GM20431 (cell line): Measurements from ENCODE around the gene ARTN.

Experiments
- in situ Hi-C: fragments of 300-500 bp; cut with MseI, MboI; formaldehyde crosslinking; loops from one replicate; pipeline ENCODE4 v1.15.0; 2020; ENCODE audit warnings: low sequenced_read_pairs; ENCODE audit not compliant: unreplicated experiment

Gene ARTN

DNA sequence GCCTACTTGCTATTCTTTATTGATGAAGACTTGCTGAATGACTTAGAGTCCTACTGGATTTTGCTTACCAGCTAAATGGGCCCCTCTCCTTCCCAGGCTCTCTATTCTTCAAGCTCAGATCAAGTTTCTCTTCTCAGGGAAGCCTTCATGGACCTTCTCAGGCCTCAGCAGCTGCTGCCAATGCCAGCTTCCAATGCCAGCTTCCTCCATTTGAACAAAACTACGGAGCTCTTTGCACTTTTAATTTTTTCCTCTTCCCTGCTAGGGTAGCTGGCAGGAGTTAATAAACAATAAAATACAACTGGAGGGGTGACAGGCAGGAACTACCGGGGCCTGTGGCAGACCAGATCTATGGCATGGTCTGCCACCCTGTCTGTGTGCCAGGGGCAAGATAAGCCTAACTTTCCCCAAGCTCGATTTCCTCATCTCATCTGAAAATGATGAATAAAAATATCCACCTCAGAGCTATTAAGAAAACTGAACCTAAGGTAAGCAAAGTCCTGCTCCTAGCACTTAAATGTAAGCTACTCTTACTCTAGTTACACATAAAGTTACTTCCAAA, 12.2 kb downstream of the ARTN start:
- in situ Hi-C loops, result no loop called here

DNA sequence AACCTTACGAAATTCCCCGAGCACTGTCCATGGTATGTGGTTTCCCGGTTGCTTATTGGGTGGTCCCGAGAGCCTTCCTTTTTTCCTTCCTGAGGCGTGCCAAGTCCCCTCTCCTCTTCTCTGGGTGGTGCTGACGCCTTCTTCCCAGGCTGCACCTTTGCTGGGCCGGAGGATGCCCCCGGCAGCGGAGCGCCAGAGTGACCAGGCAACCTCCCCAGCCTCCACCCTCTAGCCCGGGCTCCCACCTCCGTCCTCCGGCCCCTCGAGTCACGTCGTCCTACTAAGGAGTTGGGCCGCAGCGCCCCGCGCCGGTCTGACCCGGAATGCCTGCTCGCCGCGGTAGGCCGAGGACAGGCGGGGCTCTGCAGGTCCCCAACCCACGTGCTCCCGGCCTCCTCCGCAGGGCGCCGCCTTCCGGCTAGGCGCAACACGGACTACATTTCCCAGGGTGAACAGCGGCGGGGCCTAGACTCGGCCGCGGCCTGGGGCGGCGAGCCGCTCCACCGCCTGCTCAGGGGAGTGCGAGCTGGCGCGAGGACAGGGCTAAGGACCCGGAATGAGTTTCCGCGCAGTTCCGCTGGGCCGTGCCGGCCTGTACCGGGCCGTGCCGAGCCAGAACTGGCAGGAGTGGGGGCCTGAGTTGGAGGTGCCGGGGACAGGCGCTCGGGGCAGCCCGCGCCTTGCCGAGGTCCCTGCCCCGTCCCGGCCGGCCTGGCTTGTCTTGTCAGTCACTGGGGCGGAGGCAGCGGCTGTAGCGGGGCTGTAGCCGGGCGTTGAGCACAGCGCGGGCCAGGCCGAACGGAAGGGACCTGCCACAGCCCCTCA, 12.8 kb downstream of the ARTN start, which contains the start of gene IPO13:
Gene IPO13, plus strand, starts transcription at position 715 of the 825 bp plus-strand sequence. CDS start 651 bp downstream, outside the sequence.
- in situ Hi-C loops, result no loop called here

DNA sequence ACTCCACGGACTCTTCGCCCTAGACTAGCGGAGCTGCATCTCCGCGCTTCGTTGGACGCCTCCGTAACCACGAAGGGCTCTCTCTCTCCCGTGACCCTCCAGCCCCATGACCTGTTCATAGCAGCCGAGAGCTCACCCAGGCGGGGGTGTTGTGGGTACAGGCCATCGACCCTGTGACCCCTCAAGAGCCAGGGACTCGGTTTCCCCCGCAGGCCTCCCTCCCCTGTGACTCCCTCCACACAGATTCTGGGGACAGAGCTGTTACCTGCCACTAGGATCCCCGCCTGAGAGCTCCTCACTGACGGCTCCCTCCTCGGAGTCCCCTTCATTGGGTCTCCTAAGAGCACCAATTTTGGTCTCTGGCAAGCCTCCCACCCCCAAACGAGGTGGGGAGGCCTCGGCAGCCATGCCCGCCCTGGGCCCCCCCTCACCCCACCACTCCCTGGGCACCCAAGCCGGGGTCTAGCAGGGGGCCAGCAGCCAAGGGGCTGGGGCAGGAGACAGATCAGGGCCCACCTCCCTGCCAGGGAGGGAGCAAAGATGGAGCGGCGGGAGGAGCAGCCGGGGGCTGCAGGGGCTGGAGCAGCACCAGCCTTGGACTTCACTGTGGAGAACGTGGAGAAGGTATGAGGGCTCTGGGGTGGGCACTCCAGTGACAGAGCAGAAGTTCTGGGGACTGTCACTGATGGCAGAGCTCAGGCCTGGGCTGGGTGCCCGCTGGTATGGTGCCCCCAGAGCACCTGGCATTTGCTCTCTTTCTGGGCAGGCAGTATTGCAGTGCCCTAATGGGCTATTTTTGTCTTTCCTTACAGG, 13.7 kb downstream of the ARTN start:
- in situ Hi-C loops, result no loop called here

DNA sequence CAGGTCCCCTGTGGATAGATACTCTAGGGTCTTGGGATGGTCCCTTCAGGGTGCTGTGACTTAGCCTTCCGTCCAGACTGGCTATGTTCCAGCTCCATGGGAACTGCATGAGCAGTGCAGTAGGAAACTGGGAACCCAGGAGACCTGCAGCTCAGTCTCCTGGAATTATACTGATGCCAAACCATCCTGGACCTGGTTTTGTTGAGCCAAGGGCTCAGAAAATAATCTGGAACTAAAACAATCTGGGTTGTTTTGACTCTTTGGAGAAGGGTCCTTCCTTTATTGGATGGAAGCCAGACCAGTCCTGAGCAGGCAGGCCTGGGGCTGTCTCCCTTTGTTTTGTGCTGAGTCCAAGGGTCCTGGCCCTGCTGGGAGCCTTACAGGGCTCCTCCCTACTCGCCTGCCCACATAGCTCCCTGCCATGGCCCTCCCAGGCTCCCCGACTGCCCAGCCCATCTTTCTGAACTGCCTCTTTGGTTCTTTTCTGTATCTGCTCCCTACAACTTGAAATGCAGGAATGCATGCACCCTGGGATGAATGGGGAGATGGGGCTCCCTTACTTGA, 14.4 kb downstream of the ARTN start:
- in situ Hi-C loops, result no loop called here

DNA sequence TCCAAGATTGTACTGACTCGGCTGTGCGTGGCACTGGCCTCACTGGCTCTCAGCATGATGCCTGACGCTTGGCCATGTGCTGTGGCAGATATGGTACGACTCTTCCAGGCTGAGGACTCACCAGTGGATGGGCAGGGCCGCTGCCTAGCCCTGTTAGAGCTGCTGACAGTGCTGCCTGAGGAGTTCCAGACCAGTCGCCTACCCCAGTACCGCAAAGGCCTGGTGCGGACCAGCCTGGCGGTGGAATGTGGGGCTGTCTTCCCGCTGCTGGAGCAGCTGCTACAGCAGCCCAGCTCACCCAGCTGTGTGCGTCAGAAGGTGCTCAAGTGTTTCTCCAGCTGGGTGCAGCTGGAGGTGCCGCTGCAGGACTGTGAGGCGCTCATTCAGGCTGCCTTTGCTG, 16.1 kb downstream of the ARTN start:
- in situ Hi-C loops, result no loop called here

DNA sequence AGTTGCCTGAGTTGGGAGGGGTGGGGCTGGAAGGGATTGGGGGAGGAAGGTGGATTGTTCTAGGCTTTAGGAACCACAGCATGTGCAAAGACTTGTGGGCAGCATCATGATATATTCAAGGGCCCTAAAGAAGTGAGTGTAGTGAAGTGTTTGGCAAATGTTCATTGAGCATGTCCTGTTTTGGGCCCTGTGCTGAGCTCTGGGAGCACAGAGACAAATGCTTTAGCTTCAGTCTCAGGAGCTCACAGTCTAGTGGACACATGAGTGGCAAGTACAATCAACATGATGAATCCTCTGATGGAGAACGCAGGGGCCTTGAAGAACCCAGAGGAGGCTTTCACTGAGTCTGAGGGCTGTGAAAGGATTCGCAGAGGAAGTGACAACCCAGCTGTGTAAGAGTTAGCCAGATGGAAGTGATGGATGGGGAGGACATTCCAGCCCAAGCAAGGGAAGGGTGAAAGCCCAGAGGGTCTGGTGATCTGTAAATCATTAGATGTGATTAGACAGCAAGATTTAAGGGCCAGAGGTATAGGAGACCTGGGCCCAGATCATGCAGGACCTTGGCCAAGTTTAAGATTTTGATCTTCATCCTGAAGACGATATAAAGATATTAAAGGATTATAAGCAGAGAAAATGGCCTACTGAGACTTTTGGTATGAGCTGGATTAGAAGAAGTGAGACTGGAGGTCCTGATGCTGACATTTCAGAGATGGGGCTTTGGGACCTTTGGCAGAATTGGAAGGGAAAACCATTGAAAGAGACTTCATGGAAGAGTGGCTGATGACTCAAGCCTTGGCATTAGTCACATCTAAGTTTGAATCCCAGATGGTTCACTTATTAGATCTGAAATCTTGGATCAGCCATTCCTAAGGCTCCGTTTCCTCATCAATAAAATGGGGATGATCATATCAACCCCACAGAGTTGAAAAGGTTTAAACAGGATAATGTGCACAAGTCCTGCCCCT, 17.7 kb downstream of the ARTN start:
- in situ Hi-C loops, result no loop called here

DNA sequence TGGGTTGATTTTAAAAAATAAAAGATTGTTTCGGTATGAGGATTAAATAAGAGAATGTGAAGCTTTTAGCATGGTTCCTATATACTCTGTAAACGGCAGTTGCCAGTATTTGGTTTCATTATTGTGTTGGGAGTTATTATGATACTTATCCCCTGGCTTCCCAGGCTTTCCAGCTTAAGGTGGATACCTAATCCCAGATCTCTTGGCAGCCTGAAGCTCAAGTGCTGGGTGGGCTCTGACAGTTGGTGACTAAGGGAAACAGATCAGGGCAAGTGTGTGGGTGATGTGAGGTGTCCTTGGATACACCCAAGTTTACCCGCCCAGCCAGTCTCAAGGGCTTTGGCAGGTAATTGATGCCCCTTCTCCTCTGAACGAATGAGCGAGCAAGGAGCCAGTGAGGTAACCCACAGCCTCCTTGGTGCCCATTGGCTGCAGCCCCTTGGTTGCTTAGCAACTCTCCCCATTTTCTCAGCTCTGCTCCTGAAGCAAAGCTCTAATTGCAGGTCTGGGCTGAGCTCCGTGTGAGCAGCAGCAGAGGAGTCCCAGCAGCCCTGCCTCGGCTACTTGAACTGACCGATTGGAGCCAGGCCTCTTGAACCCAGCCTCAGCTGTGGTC, 19.2 kb downstream of the ARTN start:
- in situ Hi-C loops, result no loop called here

DNA sequence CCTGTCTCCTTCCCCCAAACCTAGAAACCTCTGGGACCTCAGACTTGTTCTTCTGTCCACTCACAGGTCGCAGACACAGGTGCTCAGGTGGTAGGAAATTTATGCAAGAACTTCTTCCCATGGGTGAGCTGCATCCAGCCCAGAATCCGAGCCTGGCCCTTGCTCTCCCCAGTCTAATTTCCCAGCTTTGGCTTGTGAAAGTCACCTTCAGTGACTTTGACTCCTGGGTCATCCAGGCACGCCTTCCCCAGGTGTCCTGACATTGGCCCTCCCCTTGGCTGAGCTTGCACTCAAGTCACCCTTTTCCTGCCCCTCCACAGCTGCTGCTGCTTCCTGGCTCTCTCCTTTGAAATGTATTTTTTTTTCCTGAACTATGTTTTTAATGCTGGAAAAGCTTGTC, 19.8 kb downstream of the ARTN start:
- in situ Hi-C loops, result no loop called here

DNA sequence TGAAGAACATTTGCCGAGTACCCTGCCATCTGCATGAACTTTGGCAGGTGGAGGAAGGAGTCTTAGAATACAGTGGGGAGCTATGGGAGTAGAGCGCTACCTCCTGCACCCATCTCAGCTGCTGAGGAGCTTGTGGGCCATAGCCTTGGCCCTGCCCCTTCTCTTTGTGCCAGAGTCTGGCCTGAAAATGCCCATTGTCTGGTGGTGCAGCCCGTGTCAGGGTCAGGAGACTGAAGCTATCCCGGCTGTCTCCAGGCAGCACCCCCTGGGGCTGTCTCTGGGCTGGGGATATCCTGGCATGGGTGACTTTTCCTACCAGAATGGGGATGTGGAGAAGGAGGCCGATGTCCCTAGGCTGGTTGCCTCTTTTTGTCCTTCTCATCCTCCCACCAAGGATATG, 20.4 kb downstream of the ARTN start:
- in situ Hi-C loops, result no loop called here

DNA sequence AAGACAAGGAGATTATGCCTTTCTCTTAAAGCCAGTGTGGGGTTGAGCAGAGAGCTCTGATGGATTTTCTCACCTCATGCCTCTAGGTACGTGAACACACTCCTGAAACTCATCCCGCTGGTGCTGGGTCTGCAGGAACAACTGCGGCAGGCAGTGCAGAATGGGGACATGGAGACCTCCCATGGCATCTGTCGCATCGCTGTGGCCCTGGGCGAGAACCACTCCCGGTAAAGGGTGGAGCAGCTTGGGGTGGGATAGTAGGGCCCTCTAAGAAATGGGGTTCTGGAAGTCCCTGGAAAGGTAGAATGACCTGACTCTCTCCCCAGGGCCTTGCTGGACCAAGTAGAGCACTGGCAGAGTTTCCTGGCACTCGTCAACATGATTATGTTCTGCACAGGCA, 22.6 kb downstream of the ARTN start:
- in situ Hi-C loops, result no loop called here

DNA sequence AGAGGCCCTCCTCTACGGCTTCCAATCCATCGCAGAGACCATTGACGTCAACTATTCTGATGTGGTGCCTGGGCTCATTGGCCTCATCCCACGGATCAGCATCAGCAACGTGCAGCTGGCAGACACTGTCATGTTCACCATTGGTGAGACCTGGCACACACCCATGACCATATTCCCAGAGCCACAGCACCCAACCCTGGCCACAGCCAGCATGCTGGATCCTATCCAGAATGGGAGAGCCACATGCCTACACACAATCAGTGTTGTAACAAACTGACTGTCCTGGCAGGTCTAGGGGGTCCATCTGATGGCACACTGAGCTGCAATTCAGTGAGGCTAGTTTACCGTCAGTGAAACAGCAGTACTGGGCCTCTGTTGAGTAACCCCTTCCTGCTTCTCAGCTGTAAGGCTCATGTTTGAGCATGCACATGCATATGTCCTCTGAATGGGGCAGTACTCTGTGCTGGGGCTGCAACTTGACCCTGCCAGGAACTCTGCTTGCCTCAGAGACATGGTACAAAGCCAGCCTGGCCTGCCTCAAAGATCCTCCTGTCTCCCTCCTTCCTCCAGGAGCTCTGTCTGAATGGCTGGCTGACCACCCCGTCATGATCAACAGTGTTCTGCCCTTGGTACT, 23.9 kb downstream of the ARTN start:
- in situ Hi-C loops, result no loop called here

DNA sequence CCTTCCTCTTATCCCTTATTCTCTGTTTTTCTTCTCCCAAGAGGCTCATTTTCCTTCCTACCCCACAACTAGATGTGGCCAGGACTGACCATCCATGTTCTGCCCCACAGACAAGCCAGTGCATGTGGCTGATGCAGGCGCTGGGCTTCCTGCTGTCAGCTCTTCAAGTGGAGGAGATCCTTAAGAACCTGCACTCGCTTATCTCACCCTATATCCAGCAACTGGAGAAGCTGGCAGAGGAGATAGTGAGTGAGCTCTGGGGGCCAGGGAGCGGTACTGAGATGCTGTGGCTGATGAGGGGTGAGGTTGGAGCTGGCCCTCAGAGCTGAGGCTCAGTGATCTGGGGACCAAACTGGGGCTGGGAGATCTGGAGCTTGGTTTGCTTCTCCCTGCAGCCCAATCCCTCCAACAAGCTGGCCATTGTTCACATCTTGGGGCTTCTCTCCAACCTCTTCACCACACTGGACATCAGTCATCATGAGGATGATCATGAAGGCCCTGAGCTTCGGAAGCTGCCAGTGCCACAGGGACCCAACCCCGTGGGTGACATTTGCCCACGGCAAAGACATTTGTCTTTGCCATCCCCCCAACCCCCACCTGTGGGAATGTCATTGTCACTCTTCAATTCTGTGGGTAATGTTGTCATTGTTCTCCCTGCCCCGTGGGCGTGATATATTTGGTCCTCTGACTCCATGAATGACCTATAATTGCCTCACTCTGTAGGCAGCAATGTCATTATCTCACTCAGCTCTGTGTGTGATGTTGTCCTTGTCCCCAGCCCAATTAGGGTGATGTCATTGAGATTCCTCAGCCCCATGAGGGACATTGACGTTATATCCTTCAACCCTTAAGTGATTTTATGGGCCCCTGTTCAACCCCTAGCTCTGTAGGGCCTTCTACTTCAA, 25.0 kb downstream of the ARTN start:
- in situ Hi-C loops, result no loop called here

DNA sequence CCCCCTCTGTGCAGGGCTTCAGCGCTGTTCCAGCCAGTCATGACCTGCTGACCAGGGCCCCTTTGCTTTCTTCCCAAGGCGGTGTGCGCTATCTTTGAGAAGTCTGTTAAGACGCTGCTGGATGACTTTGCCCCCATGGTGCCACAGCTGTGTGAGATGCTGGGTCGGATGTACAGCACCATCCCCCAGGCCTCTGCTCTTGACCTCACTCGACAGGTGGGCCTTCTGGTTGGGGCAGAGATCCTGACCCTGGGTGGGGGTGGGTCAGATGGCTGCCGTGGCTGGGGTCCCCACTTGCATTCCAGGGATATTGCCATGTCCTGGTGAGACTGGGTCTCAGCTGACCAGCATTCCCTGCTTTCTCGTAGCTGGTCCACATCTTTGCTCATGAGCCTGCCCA, 27.2 kb downstream of the ARTN start:
- in situ Hi-C loops, result no loop called here

DNA sequence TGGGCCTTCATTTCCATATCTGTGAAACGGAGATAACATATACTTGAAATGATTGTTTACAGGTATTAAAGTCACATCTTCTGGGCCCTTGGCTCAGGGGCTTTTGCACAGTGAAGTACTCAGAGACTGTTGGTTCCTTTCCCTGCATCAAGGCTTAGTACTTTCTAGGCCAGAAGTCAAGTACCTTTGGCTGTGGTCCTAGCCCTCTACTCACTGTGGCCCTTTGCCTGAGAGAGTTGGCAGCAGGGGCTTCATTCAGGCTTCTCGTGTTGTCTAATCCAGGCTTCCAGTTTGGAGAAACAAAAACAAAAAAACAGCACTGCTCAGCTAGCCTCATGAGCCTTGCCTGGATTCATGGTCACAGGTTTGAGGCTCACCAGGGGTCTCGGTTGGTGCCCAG, 28.1 kb downstream of the ARTN start:
- in situ Hi-C loops, result no loop called here

DNA sequence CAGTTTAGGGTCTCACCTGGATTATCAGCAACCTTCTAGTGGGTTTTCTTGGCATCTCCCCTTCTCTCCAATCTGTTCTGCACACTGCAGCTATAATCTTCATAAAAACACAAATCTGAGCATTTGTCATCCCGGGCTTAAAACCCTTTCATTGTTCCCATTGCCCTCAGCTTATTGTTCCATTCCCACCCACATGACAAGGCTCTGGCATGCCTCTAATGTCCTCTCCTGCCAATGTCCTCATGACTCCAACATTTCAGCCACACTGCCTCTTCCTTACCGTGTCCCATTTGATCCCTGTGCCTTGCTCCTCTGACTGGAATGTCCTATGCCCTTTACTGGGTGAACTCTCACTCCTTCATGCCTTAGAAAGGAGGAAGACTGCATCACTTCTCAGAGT, 28.7 kb downstream of the ARTN start:
- in situ Hi-C loops, result no loop called here

DNA sequence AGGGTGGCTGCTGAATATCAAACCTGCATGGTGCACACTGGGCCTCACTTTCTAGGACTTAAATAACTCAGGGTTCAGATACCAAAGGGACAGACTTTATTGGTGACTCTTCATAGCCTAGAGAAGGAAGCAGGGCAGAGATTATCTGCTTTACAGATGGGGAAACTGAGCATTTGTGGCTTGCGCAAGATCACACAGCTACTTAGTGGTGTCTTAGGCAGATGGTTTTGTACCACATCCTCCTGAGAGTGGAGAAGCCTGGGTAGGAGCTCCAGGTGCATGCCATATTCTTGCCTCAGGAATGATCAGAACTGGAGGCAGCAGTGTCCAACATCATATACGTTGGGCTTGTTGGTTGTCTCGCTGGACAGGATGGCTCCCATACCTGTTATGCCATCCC, 29.4 kb downstream of the ARTN start:
- in situ Hi-C loops, result no loop called here

DNA sequence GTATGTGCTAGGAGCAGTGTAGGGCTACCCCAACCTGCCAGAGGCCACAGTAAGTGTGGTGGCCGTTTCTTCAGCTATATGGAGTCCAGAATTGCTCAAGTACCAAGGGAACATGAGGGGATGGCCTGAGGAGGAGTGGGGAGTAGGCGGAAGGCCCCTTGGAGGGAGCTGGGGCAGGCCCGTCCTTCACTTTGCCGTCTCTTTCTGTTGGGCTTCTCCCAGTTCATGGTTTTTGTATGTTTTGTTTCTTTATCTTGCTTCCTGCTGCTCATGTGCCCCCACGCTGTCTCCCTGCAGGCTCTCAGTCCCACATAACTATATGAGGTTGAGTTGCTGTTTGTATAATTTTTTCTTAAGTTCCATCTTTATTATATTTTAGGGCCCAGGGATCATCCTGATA, 30.3 kb downstream of the ARTN start:
- in situ Hi-C loops, result no loop called here

DNA sequence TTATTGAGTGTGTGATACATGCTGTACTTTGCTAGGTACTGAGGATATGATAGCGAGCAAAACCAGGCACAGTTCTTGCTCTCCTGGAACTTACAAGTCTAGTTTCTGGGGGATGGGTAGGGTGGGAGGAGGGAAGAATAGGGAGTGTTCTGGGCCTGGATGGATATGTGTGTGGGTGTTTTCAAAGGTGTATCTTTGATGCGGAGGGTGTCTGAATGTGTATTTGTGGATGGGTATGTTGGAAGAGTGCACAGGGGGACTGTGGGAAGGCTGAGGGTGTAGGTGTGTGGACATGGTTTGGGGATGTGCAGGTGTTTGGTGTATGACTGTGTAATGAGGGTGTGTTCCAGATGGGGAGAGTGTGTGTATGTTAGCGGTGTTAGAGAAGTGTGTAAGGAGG, 31.7 kb downstream of the ARTN start:
- in situ Hi-C loops, result no loop called here
